Measurements from ENCODE around the gene MOV10. TPM values are rescaled to one million over a fixed set of nuclear protein-coding genes. Genes with fewer than 3 reads are reported as not detected.

MOV10 gene
- total and polyA plus RNA-seq, 8 donors: 57.8 to 81.3 (median 71.3) TPM

DNA sequence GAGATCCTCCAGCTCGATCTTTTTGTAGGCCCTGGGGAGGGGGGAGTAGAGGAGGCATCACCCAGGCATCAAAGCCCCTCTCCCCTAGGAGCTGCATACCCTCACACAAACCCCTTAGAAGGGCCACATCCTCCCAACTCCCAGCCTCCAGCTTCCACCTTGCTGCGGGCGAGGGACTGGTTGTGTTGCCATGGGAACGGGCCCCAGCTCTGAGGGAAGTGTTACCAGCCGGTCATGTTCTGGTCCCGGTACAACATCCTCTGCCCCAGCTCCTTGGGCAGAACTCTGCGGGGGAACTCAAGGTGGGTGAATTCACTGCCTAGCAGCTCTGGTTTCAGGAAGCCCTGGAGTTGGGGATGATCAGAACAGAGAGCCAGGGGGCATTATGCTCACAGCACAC lies 36.6 kb downstream of the MOV10 start:
- Histone ChIP-seq H3K9me3 (no peaks in the 10 kb centered on the region), H3K4me1 (peaks cover 12 to 30% of the 10 kb centered on the region in 2 donors), H3K27me3 (peaks cover 0 to 30% of the 10 kb centered on the region in 2 donors), H3K4me3 (no peak overlapping the region), H3K27ac (no peak overlapping the region), H3K36me3 (no peaks in the 10 kb centered on the region)
- intact Hi-C loops (cut with DNase I): no loop called here
- no peak for DNase-seq
- no peak for ATAC-seq
- TF ChIP-seq, protein P1, sequence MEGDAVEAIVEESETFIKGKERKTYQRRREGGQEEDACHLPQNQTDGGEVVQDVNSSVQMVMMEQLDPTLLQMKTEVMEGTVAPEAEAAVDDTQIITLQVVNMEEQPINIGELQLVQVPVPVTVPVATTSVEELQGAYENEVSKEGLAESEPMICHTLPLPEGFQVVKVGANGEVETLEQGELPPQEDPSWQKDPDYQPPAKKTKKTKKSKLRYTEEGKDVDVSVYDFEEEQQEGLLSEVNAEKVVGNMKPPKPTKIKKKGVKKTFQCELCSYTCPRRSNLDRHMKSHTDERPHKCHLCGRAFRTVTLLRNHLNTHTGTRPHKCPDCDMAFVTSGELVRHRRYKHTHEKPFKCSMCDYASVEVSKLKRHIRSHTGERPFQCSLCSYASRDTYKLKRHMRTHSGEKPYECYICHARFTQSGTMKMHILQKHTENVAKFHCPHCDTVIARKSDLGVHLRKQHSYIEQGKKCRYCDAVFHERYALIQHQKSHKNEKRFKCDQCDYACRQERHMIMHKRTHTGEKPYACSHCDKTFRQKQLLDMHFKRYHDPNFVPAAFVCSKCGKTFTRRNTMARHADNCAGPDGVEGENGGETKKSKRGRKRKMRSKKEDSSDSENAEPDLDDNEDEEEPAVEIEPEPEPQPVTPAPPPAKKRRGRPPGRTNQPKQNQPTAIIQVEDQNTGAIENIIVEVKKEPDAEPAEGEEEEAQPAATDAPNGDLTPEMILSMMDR (IDR thresholded peaks at IDR 0.05): no peak

DNA sequence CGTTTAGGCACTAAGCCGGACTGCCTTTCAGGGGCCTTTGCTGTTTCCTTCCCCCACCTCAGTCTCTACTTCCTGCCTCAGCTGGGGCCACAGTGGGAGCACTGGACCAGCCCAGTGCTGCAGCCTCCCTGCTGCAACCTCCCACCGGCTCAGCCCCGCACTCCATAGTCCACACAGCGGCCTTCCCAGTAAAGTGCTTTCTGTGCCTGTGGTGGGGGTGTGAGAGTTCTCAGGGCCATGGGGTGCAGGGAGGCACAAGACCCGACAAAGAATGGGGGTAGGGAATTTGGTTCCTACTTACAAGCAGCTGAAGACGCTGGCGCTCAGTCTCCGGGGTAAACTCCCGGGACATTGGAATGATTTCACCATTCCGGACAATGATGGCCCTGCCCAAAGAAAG lies 37.2 kb downstream of the MOV10 start:
- Histone ChIP-seq H3K9me3 (no peaks in the 10 kb centered on the region), H3K36me3 (no peaks in the 10 kb centered on the region), H3K27me3 (peaks cover 0 to 25% of the 10 kb centered on the region in 2 donors), H3K4me1 (peaks cover 13 to 36% of the 10 kb centered on the region in 2 donors), H3K4me3 (no peak overlapping the region), H3K27ac (no peak overlapping the region)
- DNase-seq (no peak), ATAC-seq (no peak)
- intact Hi-C loops (cut with DNase I): no loop called here
- TF ChIP-seq, protein P1 (IDR thresholded peaks at IDR 0.05): no peak

DNA sequence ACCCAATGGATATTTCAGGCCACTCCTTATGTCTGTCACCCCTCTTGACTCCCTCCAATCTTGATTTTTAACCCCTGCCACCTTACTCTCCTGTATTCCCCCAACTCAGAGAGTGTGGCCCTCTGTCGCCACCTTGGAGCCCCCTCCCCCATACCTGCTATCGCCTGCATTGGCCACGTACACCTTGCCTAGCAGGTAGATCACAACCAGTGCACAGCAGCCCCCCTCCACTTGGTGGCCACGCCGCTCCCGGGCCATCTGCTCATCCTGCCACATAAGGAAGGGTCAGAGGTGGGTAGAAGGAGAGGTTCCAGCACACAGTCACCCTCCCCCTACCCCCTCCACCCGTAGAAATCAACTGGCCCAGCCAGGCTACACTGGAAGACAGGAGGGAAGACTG lies 37.7 kb downstream of the MOV10 start:
- peaks cover 13 to 36% of the 10 kb centered on the region in 2 donors for H3K4me1 ChIP-seq
- ATAC-seq: no peak
- H3K27ac ChIP-seq: no peak overlapping the region
- peaks cover 0 to 22% of the 10 kb centered on the region in 2 donors for H3K27me3 ChIP-seq
- no peak overlapping the region for H3K4me3 ChIP-seq
- intact Hi-C loops (cut with DNase I): no loop called here
- no peak for DNase-seq
- H3K9me3 ChIP-seq: no peaks in the 10 kb centered on the region
- no peaks in the 10 kb centered on the region for H3K36me3 ChIP-seq
- TF ChIP-seq, protein P1 (IDR thresholded peaks at IDR 0.05): no peak

DNA sequence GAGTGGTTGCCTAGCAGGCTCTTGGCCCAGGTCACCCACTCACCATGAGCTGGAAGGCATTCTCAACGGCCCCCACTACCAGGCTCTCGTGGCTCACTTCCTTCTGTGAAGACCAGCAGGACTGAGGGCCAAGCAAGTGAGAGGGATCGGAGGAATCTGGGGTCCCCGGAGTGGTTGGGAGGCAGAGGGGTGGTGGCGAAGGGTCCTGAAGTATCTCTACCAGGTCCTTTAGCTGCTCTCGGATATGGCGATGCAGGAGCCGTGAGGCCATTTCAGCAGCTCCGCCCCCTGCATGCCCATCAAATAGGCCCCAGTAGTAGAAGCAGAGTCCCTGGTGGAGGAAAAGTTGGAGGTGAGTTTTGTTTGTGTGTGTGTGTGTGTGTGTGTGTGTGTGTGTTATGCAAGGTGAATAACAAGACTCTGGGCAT lies 38.3 kb downstream of the MOV10 start:
- ATAC-seq: no peak
- peaks cover 9 to 31% of the 10 kb centered on the region in 2 donors for H3K4me1 ChIP-seq
- intact Hi-C loops (cut with DNase I): no loop called here
- H3K27ac ChIP-seq: no peak overlapping the region
- peaks cover 0 to 18% of the 10 kb centered on the region in 2 donors for H3K27me3 ChIP-seq
- H3K9me3 ChIP-seq: no peaks in the 10 kb centered on the region
- DNase-seq: peak in 1 of 4 donors; percentile 31
- no peaks in the 10 kb centered on the region for H3K36me3 ChIP-seq
- no peak overlapping the region for H3K4me3 ChIP-seq
- TF ChIP-seq, protein P1 (IDR thresholded peaks at IDR 0.05): no peak

DNA sequence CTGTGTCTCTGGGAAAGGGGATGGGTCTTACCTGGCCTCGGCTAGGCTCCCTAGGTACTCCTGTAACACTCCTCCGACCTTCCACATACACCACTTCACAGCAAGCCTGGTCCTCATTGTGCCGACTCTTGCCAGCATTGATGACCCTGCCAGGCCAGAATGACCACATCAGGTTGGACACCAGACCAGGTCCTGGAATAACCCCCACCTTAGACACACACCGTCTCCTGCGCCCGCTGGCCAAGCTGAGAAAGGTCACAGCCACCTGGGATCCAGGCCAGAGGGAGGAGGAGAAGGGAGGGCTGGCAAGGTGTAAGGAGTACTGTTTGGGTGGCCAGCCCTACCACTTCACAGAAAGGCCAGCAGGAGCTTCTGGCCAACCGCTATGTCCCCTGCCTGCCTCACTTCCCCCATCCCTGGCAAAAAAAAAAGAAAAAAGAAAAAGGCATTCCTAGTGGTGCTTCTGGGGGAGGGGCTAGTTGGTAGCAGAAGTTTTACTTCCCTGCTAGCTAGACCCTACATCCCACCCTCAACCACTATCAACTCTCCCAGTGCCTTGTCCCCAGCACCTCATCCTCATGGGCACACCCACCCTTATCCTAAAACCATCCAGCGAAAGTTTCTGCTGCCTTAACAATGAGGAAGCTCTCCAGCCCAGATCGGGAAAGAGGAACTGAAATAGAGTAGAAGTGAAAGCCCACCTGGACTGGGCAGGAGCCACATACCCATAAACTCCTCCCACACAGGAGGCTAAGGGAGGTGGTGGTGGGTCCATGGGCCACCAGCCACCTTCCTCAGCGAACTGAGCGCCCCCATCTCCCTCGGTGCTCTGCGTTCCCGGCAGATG lies 39.2 kb downstream of the MOV10 start:
- TF ChIP-seq, protein P1 (IDR thresholded peaks at IDR 0.05): no peak

More for the DNA sequence above, 39.2 kb downstream of the MOV10 start:
- H3K27ac ChIP-seq: no peak overlapping the region
- peaks cover 10 to 33% of the 10 kb centered on the region in 2 donors for H3K4me1 ChIP-seq
- DNase-seq (peak in 1 of 4 donors; percentile 39), ATAC-seq (no peak)
- H3K9me3 ChIP-seq: no peaks in the 10 kb centered on the region
- no peaks in the 10 kb centered on the region for H3K36me3 ChIP-seq
- intact Hi-C loops (cut with DNase I): no loop called here
- H3K27me3 ChIP-seq: peaks cover 0 to 22% of the 10 kb centered on the region in 2 donors
- H3K4me3 ChIP-seq: peak overlapping the region; percentile 56 to 67

Data from left lung (tissue), 10 donors.